ENCODE results near the gene DDX27.
A peak's percentile ranks its signal among the peaks of the same experiment; 100 is the strongest.

The DDX27 gene

DNA sequence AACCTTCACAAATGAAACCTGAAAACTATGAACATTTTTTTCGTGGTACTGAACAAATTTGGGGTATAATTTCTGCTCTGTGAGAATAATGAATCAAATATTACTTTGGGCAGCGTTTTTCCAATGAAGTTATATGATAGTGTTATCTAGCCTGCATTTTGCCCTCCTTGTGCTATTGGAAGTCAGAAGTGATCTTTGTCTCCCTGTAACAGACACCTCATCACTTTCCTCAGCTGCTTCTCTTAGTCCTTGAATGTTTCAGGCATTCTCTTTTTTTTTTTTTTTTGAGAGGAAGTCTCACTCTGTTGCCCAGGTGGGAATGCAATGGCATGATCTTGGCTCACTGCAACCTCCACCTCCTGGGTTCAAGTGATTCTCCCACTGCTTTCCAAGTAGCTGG, 10.2 kb downstream of the DDX27 start:
- H3K9ac ChIP-seq (ENCODE audit: low read length in 2 of 2), result no peak overlapping the region
- no peak overlapping the region for H3K4me3 ChIP-seq (ENCODE audit: low read length in 2 of 2)
- no peaks in the 10 kb centered on the region for H3K27me3 ChIP-seq (ENCODE audit: control insufficient read depth in 1 of 2, insufficient read depth in 2 of 2, low read length in 2 of 2)
- no peak overlapping the region for H3K27ac ChIP-seq (ENCODE audit: low read length)
- no peaks in the 10 kb centered on the region for H3K9me3 ChIP-seq (ENCODE audit: control insufficient read depth in 2 of 2, low read length in 2 of 2)
- H3K4me1 ChIP-seq (ENCODE audit: control insufficient read depth, insufficient read depth, low read length), result no peaks in the 10 kb centered on the region
- peaks cover 61% of the 10 kb centered on the region in 2 donors for H3K36me3 ChIP-seq (ENCODE audit: control insufficient read depth in 2 of 2, insufficient read depth in 2 of 2, low read length in 2 of 2)

- H3K4me1 ChIP-seq (ENCODE audit: control insufficient read depth, insufficient read depth, low read length), result no peaks in the 10 kb centered on the region
- H3K27me3 ChIP-seq (ENCODE audit: control insufficient read depth in 1 of 2, insufficient read depth in 2 of 2, low read length in 2 of 2), result no peaks in the 10 kb centered on the region
- peaks cover 61% of the 10 kb centered on the region in 2 donors for H3K36me3 ChIP-seq (ENCODE audit: control insufficient read depth in 2 of 2, insufficient read depth in 2 of 2, low read length in 2 of 2)
- no peaks in the 10 kb centered on the region for H3K9me3 ChIP-seq (ENCODE audit: control insufficient read depth in 2 of 2, low read length in 2 of 2)
- H3K27ac ChIP-seq (ENCODE audit: low read length), result no peak overlapping the region
- no peak overlapping the region for H3K4me3 ChIP-seq (ENCODE audit: low read length in 2 of 2)
- H3K9ac ChIP-seq (ENCODE audit: low read length in 2 of 2), result no peak overlapping the region
Observed at GRCh38 chr20:49230021-49230420, 10.8 kb downstream of the DDX27 start.

DNA sequence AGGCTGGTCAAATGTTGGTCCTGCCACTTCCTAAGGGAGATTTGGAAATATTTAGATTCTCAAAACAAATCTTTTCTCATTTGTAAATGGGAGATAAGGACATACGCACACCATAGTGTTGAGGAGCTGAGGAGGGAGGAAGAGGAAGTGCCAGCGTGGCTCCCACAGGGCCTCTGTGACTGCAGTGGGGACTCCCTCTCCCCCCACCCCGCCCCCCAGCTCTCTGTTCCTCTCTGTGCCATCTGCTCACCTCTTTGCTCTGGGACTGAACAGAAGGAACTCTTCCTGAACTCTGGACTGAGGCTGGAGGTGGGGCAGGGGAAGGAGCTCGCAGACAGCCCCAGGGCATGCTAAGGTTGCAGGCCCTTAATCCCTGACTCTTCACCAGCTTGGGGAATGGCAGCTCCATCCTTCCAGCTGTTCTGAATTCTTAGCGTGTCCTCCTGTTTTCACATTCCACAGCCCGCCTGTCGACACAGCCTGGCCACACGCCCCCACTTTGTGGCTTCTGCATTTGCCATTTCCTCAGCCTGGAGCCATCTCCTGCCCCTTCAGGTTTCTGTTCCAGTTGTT, 11.4 kb downstream of the DDX27 start:
- no peaks in the 10 kb centered on the region for H3K27me3 ChIP-seq (ENCODE audit: control insufficient read depth in 1 of 2, insufficient read depth in 2 of 2, low read length in 2 of 2)
- H3K27ac ChIP-seq (ENCODE audit: low read length), result no peak overlapping the region
- no peak overlapping the region for H3K4me3 ChIP-seq (ENCODE audit: low read length in 2 of 2)
- no peaks in the 10 kb centered on the region for H3K4me1 ChIP-seq (ENCODE audit: control insufficient read depth, insufficient read depth, low read length)
- no peak overlapping the region for H3K9ac ChIP-seq (ENCODE audit: low read length in 2 of 2)
- H3K9me3 ChIP-seq (ENCODE audit: control insufficient read depth in 2 of 2, low read length in 2 of 2), result no peaks in the 10 kb centered on the region
- peaks cover 62 to 64% of the 10 kb centered on the region in 2 donors for H3K36me3 ChIP-seq (ENCODE audit: control insufficient read depth in 2 of 2, insufficient read depth in 2 of 2, low read length in 2 of 2)

- H3K27ac ChIP-seq (ENCODE audit: low read length), result no peak overlapping the region
- H3K27me3 ChIP-seq (ENCODE audit: control insufficient read depth in 1 of 2, insufficient read depth in 2 of 2, low read length in 2 of 2), result no peaks in the 10 kb centered on the region
- H3K36me3 ChIP-seq (ENCODE audit: control insufficient read depth in 2 of 2, insufficient read depth in 2 of 2, low read length in 2 of 2), result peaks cover 61 to 62% of the 10 kb centered on the region in 2 donors
- no peak overlapping the region for H3K4me3 ChIP-seq (ENCODE audit: low read length in 2 of 2)
- H3K9ac ChIP-seq (ENCODE audit: low read length in 2 of 2), result no peak overlapping the region
- H3K9me3 ChIP-seq (ENCODE audit: control insufficient read depth in 2 of 2, low read length in 2 of 2), result no peaks in the 10 kb centered on the region
- no peaks in the 10 kb centered on the region for H3K4me1 ChIP-seq (ENCODE audit: control insufficient read depth, insufficient read depth, low read length)
Observed at GRCh38 chr20:49231471-49231870, 12.3 kb downstream of the DDX27 start.

GRCh38 chr20:49233226-49233625, 14.0 kb downstream of the DDX27 start:
- H3K4me3 ChIP-seq (ENCODE audit: low read length in 2 of 2), result no peak overlapping the region
- no peaks in the 10 kb centered on the region for H3K27me3 ChIP-seq (ENCODE audit: control insufficient read depth in 1 of 2, insufficient read depth in 2 of 2, low read length in 2 of 2)
- H3K27ac ChIP-seq (ENCODE audit: low read length), result no peak overlapping the region
- H3K9me3 ChIP-seq (ENCODE audit: control insufficient read depth in 2 of 2, low read length in 2 of 2), result no peaks in the 10 kb centered on the region
- H3K36me3 ChIP-seq (ENCODE audit: control insufficient read depth in 2 of 2, insufficient read depth in 2 of 2, low read length in 2 of 2), result peaks cover 56 to 74% of the 10 kb centered on the region in 2 donors
- H3K4me1 ChIP-seq (ENCODE audit: control insufficient read depth, insufficient read depth, low read length), result no peaks in the 10 kb centered on the region
- no peak overlapping the region for H3K9ac ChIP-seq (ENCODE audit: low read length in 2 of 2)

DNA sequence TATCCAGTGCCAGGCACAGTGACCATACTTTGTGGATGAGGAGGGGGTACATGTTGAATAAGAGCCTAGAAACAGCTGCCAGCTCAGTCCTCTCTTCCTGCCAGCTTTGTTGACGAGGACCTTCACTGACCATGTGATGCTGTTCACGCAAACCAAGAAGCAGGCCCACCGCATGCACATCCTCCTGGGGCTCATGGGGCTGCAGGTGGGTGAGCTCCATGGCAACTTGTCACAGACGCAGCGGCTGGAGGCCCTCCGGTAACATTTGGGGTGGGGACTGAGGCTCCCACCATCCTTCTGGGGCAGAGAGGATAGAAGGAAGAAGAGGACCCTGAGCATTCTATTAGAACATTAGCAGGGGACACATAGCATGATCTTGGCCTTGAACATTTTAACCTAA, 15.6 kb downstream of the DDX27 start:
- H3K9me3 ChIP-seq (ENCODE audit: control insufficient read depth in 2 of 2, low read length in 2 of 2), result no peaks in the 10 kb centered on the region
- no peak overlapping the region for H3K27ac ChIP-seq (ENCODE audit: low read length)
- H3K27me3 ChIP-seq (ENCODE audit: control insufficient read depth in 1 of 2, insufficient read depth in 2 of 2, low read length in 2 of 2), result no peaks in the 10 kb centered on the region
- peaks cover 58 to 80% of the 10 kb centered on the region in 2 donors for H3K36me3 ChIP-seq (ENCODE audit: control insufficient read depth in 2 of 2, insufficient read depth in 2 of 2, low read length in 2 of 2)
- H3K4me1 ChIP-seq (ENCODE audit: control insufficient read depth, insufficient read depth, low read length), result no peaks in the 10 kb centered on the region
- no peak overlapping the region for H3K4me3 ChIP-seq (ENCODE audit: low read length in 2 of 2)
- no peak overlapping the region for H3K9ac ChIP-seq (ENCODE audit: low read length in 2 of 2)

GRCh38 chr20:49236301-49236700, 17.1 kb downstream of the DDX27 start:
- H3K9ac ChIP-seq (ENCODE audit: low read length in 2 of 2), result no peak overlapping the region
- no peak overlapping the region for H3K27ac ChIP-seq (ENCODE audit: low read length)
- H3K9me3 ChIP-seq (ENCODE audit: control insufficient read depth in 2 of 2, low read length in 2 of 2), result no peaks in the 10 kb centered on the region
- H3K36me3 ChIP-seq (ENCODE audit: control insufficient read depth in 2 of 2, insufficient read depth in 2 of 2, low read length in 2 of 2), result peaks cover 46 to 69% of the 10 kb centered on the region in 2 donors
- H3K27me3 ChIP-seq (ENCODE audit: control insufficient read depth in 1 of 2, insufficient read depth in 2 of 2, low read length in 2 of 2), result no peaks in the 10 kb centered on the region
- no peak overlapping the region for H3K4me3 ChIP-seq (ENCODE audit: low read length in 2 of 2)
- H3K4me1 ChIP-seq (ENCODE audit: control insufficient read depth, insufficient read depth, low read length), result no peaks in the 10 kb centered on the region

DNA sequence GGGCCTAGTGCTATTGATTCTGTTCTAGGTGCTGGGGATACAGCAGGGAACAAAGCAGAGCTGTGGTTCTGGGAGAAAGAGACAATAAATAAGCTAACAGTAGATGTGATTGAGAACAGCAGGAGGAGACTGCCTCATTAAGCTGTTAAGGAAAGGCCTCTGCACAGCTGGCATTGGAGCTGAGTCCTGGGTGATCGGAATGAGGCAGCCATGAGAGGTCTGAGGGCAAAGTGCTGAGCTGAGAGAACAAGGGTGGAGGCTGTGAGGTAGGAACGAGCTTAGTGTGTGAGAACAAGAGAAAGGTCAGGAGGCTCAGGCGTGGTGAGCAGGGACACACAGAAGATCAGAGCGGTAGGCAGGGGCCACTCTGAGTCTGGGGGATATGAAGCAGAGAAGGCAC, 18.3 kb downstream of the DDX27 start:
- Histone ChIP-seq H3K36me3 (ENCODE audit: control insufficient read depth in 2 of 2, insufficient read depth in 2 of 2, low read length in 2 of 2) (peaks cover 56 to 73% of the 10 kb centered on the region in 2 donors), H3K4me1 (ENCODE audit: control insufficient read depth, insufficient read depth, low read length) (no peaks in the 10 kb centered on the region)

GRCh38 chr20:49245921-49246740, 26.9 kb downstream of the DDX27 start:
- H3K9me3 ChIP-seq (ENCODE audit: control insufficient read depth in 2 of 2, low read length in 2 of 2), result no peaks in the 10 kb centered on the region
- peaks cover 10% of the 10 kb centered on the region for H3K4me1 ChIP-seq (ENCODE audit: control insufficient read depth, insufficient read depth, low read length)
- no peaks in the 10 kb centered on the region for H3K27me3 ChIP-seq (ENCODE audit: control insufficient read depth in 1 of 2, insufficient read depth in 2 of 2, low read length in 2 of 2)
- peaks cover 64 to 76% of the 10 kb centered on the region in 2 donors for H3K36me3 ChIP-seq (ENCODE audit: control insufficient read depth in 2 of 2, insufficient read depth in 2 of 2, low read length in 2 of 2)
- H3K9ac ChIP-seq (ENCODE audit: low read length in 2 of 2), result peak overlapping the region in 1 of 2 donors; percentile 2
- peak overlapping the region; percentile 18 for H3K27ac ChIP-seq (ENCODE audit: low read length)
- no peak overlapping the region for H3K4me3 ChIP-seq (ENCODE audit: low read length in 2 of 2)

More for the DNA sequence above, 18.3 kb downstream of the DDX27 start:
- Histone ChIP-seq H3K9ac (ENCODE audit: low read length in 2 of 2) (no peak overlapping the region), H3K9me3 (ENCODE audit: control insufficient read depth in 2 of 2, low read length in 2 of 2) (no peaks in the 10 kb centered on the region), H3K4me3 (ENCODE audit: low read length in 2 of 2) (no peak overlapping the region), H3K27ac (ENCODE audit: low read length) (no peak overlapping the region), H3K27me3 (ENCODE audit: control insufficient read depth in 1 of 2, insufficient read depth in 2 of 2, low read length in 2 of 2) (no peaks in the 10 kb centered on the region)

GRCh38 chr20:49247169-49247723, 28.0 kb downstream of the DDX27 start:
- H3K27ac ChIP-seq (ENCODE audit: low read length), result no peak overlapping the region
- H3K36me3 ChIP-seq (ENCODE audit: control insufficient read depth in 2 of 2, insufficient read depth in 2 of 2, low read length in 2 of 2), result peaks cover 62 to 73% of the 10 kb centered on the region in 2 donors
- no peak overlapping the region for H3K9ac ChIP-seq (ENCODE audit: low read length in 2 of 2)
- peaks cover 10% of the 10 kb centered on the region for H3K4me1 ChIP-seq (ENCODE audit: control insufficient read depth, insufficient read depth, low read length)
- no peaks in the 10 kb centered on the region for H3K27me3 ChIP-seq (ENCODE audit: control insufficient read depth in 1 of 2, insufficient read depth in 2 of 2, low read length in 2 of 2)
- no peaks in the 10 kb centered on the region for H3K9me3 ChIP-seq (ENCODE audit: control insufficient read depth in 2 of 2, low read length in 2 of 2)
- no peak overlapping the region for H3K4me3 ChIP-seq (ENCODE audit: low read length in 2 of 2)

DNA sequence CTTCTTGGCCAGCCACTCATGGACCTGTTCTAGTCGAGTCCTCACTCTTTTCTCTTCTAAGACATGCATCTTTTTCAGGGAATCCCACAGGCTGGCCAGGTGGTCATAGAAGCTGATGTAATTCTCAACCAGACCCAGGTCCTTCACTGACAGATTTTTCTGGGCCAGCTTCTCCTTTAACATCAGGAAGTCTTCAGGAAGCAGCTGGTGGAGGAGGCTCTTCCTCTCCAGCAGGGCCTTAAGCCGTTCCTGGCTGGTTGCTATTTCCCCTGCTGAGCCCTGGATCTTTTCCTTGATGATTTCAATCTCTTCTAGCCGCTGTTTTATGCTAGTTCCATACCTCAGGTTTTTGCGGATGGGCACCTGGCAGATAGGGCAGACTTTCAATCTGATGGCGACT, 28.6 kb downstream of the DDX27 start:
- Histone ChIP-seq H3K36me3 (ENCODE audit: control insufficient read depth in 2 of 2, insufficient read depth in 2 of 2, low read length in 2 of 2) (peaks cover 59 to 73% of the 10 kb centered on the region in 2 donors), H3K4me3 (ENCODE audit: low read length in 2 of 2) (no peak overlapping the region), H3K9me3 (ENCODE audit: control insufficient read depth in 2 of 2, low read length in 2 of 2) (no peaks in the 10 kb centered on the region), H3K9ac (ENCODE audit: low read length in 2 of 2) (no peak overlapping the region), H3K27ac (ENCODE audit: low read length) (no peak overlapping the region), H3K27me3 (ENCODE audit: control insufficient read depth in 1 of 2, insufficient read depth in 2 of 2, low read length in 2 of 2) (no peaks in the 10 kb centered on the region), H3K4me1 (ENCODE audit: control insufficient read depth, insufficient read depth, low read length) (peaks cover 10% of the 10 kb centered on the region)
